ENCODE measurements around the gene ATF5.
A peak's percentile ranks its signal among the peaks of the same experiment; 100 is the strongest.
"Not testable (repeated sequence)": the region's sequence is repeated elsewhere in the genome, so short reads cannot be mapped to it uniquely, and the experiment has no call there.

ATF5 gene

DNA sequence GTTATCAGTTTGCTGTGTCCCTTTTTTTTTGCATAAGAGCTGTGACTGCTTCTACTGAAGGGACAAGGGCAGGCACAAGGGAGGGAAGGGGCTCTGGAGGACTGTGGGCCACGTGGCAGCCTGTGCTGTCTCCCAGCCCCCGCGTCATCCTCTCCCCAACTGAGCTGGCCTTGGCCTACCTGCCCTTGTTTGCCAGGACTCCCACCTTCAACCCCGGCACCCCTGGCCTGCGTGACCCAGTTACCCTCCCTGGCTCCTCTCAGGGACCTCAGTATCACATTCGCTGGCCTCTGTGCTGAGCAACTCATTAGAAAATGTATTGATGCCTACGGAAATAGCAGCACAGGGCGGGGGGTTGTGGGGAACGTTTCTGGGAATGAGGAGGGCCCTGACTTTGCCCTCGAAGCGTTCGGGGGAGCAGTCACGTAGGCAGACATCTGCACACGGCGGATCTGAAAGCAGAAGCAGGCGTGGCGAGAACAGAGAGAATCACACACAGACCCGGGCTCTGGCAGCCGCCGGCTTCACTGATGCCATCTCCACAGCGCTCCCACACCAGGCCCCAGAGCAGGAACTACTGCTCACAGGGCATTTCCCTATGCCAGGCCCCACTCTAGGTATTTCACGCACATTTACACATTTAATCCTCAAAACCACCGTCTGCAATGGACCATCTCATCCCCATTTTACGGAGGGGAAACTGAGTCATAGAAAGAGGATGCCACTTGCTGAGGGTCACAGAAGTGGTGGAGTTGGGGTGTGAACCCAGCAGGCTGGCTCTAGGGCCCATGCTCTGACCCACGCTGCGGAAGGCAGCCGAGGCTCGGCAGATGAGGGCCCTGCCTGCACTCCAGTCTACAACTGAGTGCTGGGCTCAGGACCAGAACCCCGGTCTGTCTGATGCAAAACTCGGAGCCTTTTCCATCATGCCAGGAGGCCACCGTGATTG, 5.7 kb upstream of the ATF5 start:
- no peak for DNase-seq

DNA sequence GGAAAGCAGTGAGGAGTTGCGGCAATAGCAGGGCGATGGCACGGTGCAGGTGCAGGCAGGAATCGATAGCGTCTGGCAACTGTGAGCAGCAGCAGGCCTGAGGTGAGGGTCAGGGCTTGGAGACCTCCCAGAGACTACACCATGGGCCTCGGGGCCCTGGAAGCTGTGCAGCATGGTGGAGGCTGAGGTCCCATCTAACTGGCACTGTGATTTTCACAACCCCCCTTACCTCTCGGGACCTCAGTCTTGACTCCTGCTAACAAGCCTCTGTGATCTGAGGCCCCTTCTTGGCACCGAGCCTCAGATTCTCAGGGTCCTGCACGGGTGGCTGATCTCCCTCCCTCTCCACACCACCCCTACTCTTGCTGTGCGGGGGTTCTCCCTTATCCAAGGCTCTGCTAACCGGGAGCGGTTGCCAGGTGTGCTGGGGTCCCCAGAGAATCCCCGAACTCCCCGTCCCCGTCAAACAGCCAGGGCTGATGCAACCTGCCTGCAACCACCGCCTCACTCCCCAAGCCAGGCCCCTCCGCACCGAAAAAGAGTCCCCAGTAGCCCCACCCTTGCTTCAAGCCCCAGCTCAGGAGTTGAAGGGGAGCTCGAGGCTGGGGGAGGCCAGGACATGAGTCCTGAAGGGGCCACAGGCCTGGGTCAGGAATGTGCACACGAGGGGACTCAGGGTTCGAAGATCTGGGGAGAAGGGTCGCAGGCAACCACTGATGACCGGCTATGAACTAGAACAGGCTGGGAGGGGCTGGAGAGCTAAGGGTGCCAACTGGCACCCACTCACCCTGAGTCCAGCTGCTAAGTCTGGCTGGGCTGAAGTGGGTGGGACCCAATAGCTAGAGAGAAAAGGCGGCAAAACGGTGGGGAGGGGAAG, 4.8 kb upstream of the ATF5 start:
- no peak for DNase-seq

- not testable (repeated sequence) for DNase-seq
These were observed 4.2 kb upstream of the ATF5 start for GRCh38 chr19:49924881-49925210.

- DNase-seq, result no peak
These were observed 3.5 kb upstream of the ATF5 start for GRCh38 chr19:49925486-49925885.

DNA sequence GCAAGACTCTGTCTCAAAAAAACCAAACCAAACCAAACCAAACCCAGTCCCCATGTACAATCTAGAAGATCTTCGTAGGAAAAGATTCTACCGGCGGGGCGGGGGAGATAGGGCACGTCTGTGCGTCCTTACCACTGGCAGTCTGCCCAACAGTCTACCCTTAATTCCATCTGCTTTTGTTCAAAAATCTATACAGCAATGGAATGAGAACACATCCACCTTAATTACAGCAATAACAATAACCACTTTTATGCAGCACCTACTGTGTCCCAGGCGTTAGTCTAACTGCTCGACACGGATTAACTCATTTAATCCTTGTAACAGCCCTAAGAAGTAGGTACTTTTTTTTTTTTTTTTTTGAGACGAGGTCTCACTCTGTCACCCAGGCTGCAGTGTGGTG, 2.5 kb upstream of the ATF5 start:
- no peak for DNase-seq

DNA sequence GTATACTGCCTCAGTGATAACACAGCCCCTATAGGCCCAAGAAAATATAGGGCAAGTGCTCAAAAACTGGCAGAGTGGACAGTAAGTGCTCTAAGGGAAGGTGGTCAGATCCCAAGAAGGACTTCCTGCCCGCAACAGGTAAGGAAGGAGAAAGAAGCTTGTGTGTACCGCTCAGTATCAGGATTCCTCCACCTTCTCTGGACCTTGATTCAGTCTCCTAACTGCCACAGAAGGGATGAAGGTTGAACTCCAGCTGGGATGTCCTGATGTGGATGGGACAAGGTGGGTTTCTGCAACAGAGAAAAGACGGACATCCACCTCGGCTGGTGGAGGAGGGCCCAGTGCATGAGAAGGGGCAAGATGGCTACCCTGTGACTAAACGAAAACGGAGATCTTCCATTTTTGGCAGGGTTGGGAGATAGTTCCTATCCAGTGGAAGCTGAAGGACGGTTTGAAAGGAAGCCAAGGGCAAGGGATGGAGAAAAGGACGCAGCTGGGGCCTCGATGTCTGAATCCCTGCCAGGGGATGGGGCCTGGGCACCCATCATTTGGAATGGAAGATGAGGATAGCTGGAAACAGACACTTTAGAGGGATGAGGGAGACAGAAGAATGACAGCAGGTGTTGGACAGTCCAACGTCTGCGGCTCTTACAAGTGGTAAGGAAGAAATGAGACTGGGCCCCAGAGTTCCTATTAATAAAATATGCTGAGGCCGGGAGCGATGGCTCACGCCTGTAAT, 1.3 kb upstream of the ATF5 start:
- no peak for DNase-seq

- peak; percentile 74 for DNase-seq
These were observed 842 bp downstream of the ATF5 start for GRCh38 chr19:49929611-49930482.

GRCh38 chr19:49930483-49931011, 1.5 kb downstream of the ATF5 start:
- no peak for DNase-seq

GRCh38 chr19:49931293-49932040, 2.5 kb downstream of the ATF5 start:
- no peak for DNase-seq

GRCh38 chr19:49932041-49932451, 3.0 kb downstream of the ATF5 start:
- DNase-seq, result no peak

GRCh38 chr19:49932731-49933131, 3.7 kb downstream of the ATF5 start:
- peak; percentile 30 for DNase-seq

GRCh38 chr19:49933643-49934042, 4.6 kb downstream of the ATF5 start:
- no peak for DNase-seq

DNA sequence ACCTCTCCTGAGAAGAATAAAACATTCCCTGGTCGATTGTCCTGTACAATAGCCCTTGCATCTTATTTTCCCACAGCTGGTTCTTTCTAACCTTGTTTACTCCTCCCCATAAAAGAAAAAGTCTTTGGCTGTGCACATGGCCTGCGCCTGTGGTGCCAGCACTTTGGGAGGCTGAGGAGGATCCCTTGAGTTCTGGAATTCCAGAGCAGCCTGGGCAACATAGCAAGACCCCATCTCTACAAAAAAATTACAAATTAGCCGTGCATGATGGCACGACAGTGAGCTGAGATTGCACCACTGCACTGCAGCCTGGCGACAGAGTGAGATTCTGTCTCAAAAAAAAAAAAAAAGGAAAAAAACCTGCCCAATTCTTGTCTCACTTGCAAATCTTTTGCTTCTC, 7.5 kb downstream of the ATF5 start:
- DNase-seq, result no peak

DNA sequence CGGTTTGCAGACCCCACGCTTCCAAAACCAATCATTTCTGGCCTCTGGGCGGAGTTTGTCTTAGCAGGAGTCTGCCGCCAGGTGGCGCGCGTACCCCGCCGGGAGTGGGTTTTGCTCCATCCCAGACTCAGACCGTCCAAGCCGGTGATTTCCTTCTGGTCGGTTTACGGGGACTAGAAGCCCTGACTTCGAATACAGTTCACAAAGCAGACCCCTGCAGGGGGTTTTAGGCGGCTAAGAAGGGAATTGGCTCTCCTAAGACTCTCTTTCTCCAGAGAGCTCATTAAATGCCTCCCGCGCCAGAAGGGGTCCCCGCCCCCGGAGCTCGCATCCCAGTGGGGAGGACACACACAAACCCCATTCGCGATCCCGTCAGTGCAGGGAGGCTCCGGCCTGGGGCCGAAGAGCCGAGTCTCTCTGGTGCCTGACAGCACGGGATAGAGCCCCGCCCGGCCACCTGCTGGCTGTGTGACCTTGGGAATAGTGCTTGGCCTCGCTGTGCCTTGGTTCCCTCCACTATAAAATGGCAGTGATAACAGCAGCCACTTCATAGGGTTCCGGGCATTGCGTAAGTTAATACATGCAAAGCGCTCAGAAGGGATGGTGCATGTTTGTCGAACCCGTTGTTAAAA, 8.9 kb downstream of the ATF5 start:
- peak; percentile 58 for DNase-seq

DNA sequence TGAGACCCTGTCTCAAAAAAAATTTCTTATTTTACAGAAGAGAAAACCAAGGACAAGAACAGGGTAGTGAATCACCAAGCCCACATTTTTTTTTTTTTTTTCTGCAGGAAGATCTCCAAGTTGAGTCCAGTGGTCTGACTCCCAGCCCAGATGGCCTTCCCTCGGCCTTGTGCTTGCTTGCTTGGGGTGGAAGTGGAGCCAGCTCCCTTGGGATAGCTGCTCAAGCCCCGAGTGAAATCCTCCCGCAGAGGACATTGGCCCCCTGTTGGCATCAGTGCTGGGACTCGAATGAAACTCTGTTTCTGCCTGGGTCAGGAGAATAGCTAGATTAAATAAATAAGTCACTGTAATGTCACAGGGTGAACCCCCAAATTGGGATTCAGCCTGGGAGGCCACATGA, 9.7 kb downstream of the ATF5 start:
- DNase-seq, result no peak

- DNase-seq, result no peak
These were observed 10.9 kb downstream of the ATF5 start for GRCh38 chr19:49939721-49940481.

GRCh38 chr19:49940482-49940791, 11.4 kb downstream of the ATF5 start:
- DNase-seq, result no peak

GRCh38 chr19:49944567-49944966, 15.6 kb downstream of the ATF5 start:
- not testable (repeated sequence) for DNase-seq

DNA sequence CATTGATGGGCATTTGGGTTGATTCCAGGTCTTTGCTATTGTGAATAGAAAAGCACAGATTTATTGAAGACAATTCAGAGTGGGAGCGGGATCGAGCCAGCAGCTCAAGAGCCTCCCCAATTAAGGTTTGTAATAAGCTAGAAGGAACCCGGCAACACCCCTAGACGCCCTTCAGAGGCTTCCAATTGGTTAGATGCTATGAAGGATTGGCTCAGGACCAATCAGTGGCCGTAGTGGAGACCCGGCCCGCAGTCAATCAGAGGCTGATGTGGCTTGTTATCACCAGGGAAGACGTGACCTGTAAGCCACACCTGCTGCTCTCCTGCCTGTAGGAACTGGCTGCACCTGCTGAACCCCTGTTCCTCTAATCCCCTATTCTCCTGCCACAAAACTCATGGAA, 17.4 kb downstream of the ATF5 start:
- no peak for DNase-seq

Data from activated gamma-delta T cell (primary cell).